SU-DHL-6 (cell line): ENCODE data around the gene RPS14.

Source experiments
- H2AFZ ChIP-seq: fragments of 200-600 bp; sonication (generic); 2 replicates; pipeline ENCODE4 v1.6.1; 2014; ENCODE audit warnings: low read depth, mild to moderate bottlenecking, moderate library complexity, mixed read lengths, antibody characterized with exemption, low read length; ENCODE audit not compliant: severe bottlenecking
- H3F3A ChIP-seq: fragments of 200-600 bp; shearing (Covaris generic); 2 replicates; pipeline ENCODE4 v1.6.0; 2016; ENCODE audit warnings: antibody characterized with exemption, mild to moderate bottlenecking; ENCODE audit not compliant: insufficient read depth
- H3K27ac ChIP-seq: fragments of 200-600 bp; sonication (generic); 2 replicates; pipeline ENCODE4 v1.5.1; 2016; ENCODE audit warnings: low read depth, mild to moderate bottlenecking, low read length, moderate library complexity, mixed read lengths
- H3K27me3 ChIP-seq: fragments of 200-600 bp; sonication (generic), shearing (Covaris generic); 2 replicates; pipeline ENCODE4 v1.6.0; 2014; ENCODE audit warnings: mild to moderate bottlenecking, low read length
- H3K36me3 ChIP-seq: fragments of 200-600 bp; sonication (generic); 2 replicates; pipeline ENCODE4 v1.6.1; 2014; ENCODE audit warnings: mild to moderate bottlenecking, low read length, mixed read lengths
- H3K4me2 ChIP-seq: fragments of 300-600, 200-600 bp; shearing (Covaris generic), sonication (generic); 2 replicates; pipeline ENCODE4 v1.6.0; 2014; ENCODE audit warnings: low read length, low read depth, mild to moderate bottlenecking; ENCODE audit not compliant: poor library complexity, severe bottlenecking
- H3K4me3 ChIP-seq: fragments of 200-600 bp; sonication (generic); 2 replicates; pipeline ENCODE4 v1.5.1; 2014; ENCODE audit warnings: antibody characterized with exemption, low read length, mild to moderate bottlenecking, mixed read lengths; ENCODE audit not compliant: insufficient read depth, poor library complexity, severe bottlenecking
- H3K79me2 ChIP-seq: fragments of 200-600 bp; sonication (generic); 2 replicates; pipeline ENCODE4 v1.6.1; 2014; ENCODE audit warnings: mild to moderate bottlenecking, low read length, moderate library complexity; ENCODE audit not compliant: insufficient read depth
- H3K9ac ChIP-seq: fragments of 200-600 bp; sonication (generic); 2 replicates; pipeline ENCODE4 v1.7.0; 2014; ENCODE audit warnings: mild to moderate bottlenecking, low read length
- H3K9me2 ChIP-seq: fragments of 200-600 bp; sonication (generic); replicated peaks from 2 replicates; pipeline ENCODE4 v1.6.1; 2014; ENCODE audit warnings: low read length; ENCODE audit not compliant: insufficient read depth
- H3K9me3 ChIP-seq: fragments of 200-600 bp; sonication (generic); 2 replicates; pipeline ENCODE4 v1.6.1; 2014; ENCODE audit warnings: low read length, mixed read lengths; ENCODE audit not compliant: insufficient read depth
- H4K20me1 ChIP-seq: fragments of 200-600 bp; sonication (generic); 2 replicates; pipeline ENCODE4 v1.6.1; 2014; ENCODE audit warnings: low read depth, mild to moderate bottlenecking, antibody characterized with exemption, low read length, moderate library complexity, mixed read lengths
- EZH2phosphoT487 ChIP-seq: fragments of 200-600 bp; sonication (generic), shearing (Covaris generic); conservative IDR thresholded peaks from 2 replicates; pipeline ENCODE4 v1.6.1; 2018; ENCODE audit warnings: mild to moderate bottlenecking, antibody characterized with exemption, low read length, moderate library complexity, mixed read lengths
- TF ChIP-seq, protein P1 (sequence below): fragments of 200-600 bp; sonication (generic); IDR thresholded peaks from one replicate; pipeline ENCODE4 v1.5.1; 2017; ENCODE audit warnings: antibody characterized with exemption, mild to moderate bottlenecking, low read length, moderate library complexity; ENCODE audit not compliant: insufficient read depth, poor library complexity, severe bottlenecking

The RPS14 gene

DNA sequence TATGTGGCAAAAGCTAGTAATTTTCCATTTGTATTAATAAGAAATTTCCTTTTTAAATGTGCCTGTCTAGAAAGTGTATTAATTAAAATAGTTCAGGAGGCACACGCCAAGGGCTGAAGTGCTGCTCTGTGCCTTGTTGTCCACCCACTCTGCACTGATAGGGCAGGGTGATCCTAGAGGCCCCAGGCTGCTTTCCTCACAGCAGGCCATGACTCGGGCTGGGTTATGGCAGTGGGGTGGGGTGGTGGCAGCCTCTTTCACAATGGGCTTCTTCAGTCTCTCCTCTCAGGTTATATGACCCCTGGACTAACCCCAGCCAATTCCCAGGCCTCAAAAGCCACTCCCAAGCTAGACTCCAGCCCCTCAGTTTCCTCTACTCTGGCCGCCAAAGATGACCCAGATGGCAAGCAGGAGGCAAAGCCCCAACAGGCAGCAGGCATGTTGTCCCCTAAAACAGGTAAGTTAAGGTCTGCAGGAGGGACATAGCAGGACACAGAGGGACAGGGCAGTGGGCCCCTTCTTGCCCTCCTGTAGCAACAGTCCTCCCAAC, 56.4 kb downstream of the RPS14 start:
- no peaks in the 10 kb centered on the region for H3K27me3 ChIP-seq
- H3K27ac ChIP-seq, result no peak overlapping the region
- H3K36me3 ChIP-seq, result peaks cover 11% of the 10 kb centered on the region; the same call in 1 of the 2 replicates
- no peak overlapping the region for H3K4me3 ChIP-seq
- H3K9me2 ChIP-seq, result no peaks in the 10 kb centered on the region
- no peaks in the 10 kb centered on the region for H4K20me1 ChIP-seq
- no peaks in the 10 kb centered on the region for H3K9me3 ChIP-seq
- no peak for TF ChIP-seq EZH2phosphoT487
- TF ChIP-seq, protein P1, sequence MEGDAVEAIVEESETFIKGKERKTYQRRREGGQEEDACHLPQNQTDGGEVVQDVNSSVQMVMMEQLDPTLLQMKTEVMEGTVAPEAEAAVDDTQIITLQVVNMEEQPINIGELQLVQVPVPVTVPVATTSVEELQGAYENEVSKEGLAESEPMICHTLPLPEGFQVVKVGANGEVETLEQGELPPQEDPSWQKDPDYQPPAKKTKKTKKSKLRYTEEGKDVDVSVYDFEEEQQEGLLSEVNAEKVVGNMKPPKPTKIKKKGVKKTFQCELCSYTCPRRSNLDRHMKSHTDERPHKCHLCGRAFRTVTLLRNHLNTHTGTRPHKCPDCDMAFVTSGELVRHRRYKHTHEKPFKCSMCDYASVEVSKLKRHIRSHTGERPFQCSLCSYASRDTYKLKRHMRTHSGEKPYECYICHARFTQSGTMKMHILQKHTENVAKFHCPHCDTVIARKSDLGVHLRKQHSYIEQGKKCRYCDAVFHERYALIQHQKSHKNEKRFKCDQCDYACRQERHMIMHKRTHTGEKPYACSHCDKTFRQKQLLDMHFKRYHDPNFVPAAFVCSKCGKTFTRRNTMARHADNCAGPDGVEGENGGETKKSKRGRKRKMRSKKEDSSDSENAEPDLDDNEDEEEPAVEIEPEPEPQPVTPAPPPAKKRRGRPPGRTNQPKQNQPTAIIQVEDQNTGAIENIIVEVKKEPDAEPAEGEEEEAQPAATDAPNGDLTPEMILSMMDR, result no peak
- H2AFZ ChIP-seq, result no peak overlapping the region
- no peak overlapping the region for H3K4me2 ChIP-seq
- no peak overlapping the region for H3K9ac ChIP-seq
- peaks cover 6% of the 10 kb centered on the region for H3F3A ChIP-seq
- H3K79me2 ChIP-seq, result no peaks in the 10 kb centered on the region

- no peak overlapping the region for H3K4me3 ChIP-seq
- H3K36me3 ChIP-seq, result peaks cover 14% of the 10 kb centered on the region; the same call in 1 of the 2 replicates
- no peaks in the 10 kb centered on the region for H3K79me2 ChIP-seq
- no peaks in the 10 kb centered on the region for H3K9me2 ChIP-seq
- peaks cover 3% of the 10 kb centered on the region for H3F3A ChIP-seq
- H4K20me1 ChIP-seq, result no peaks in the 10 kb centered on the region
- no peaks in the 10 kb centered on the region for H3K9me3 ChIP-seq
- no peak overlapping the region for H3K9ac ChIP-seq
- H3K4me2 ChIP-seq, result no peak overlapping the region
- no peak for TF ChIP-seq EZH2phosphoT487
- TF ChIP-seq, protein P1, result no peak
- no peak overlapping the region for H2AFZ ChIP-seq
- no peaks in the 10 kb centered on the region for H3K27me3 ChIP-seq
- H3K27ac ChIP-seq, result no peak overlapping the region
These were observed 56.9 kb downstream of the RPS14 start for GRCh38 chr5:150392680-150393079.
